HG03097 (cell line): ENCODE measurements around the gene COL21A1.
"Not testable (repeated sequence)": the region's sequence is repeated elsewhere in the genome, so short reads cannot be mapped to it uniquely, and the experiment has no call there.

Source experiments
- ATAC-seq: cut with Tn5 transposase; IDR thresholded peaks from one replicate; pipeline ENCODE4 v1.9.1; 2021; ENCODE audit not compliant: unreplicated experiment, low FRiP score

The COL21A1 gene

GRCh38 chr6:56246881-56247653, at the start of gene COL21A1:
Gene COL21A1 (minus strand): TSS chr6:56247580. CDS start chr6:56182618, 64,962 bp downstream.
- no peak for ATAC-seq

DNA sequence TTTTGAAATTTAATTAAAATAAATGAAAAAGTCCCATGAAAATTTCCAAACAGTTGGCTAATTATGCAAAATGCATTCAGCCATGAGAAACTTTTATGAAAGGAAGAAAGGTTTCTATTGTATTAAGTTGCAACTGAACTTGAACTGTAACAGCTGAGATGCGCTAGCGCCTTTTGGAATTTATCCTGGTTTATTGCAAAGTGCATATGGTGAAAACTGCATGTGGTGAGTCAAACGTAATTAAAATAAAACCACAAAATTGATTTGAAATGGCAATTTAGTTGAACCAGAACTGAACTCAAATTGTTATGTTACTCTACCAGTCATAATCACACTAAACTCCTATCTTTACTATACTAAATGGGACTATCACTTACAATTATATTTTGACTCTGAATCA, 46.4 kb upstream of the COL21A1 start:
- ATAC-seq: no peak

- ATAC-seq: no peak
These were observed 45.3 kb upstream of the COL21A1 start for GRCh38 chr6:56292505-56293181.

GRCh38 chr6:56291302-56291917, 44.0 kb upstream of the COL21A1 start:
- no peak for ATAC-seq

DNA sequence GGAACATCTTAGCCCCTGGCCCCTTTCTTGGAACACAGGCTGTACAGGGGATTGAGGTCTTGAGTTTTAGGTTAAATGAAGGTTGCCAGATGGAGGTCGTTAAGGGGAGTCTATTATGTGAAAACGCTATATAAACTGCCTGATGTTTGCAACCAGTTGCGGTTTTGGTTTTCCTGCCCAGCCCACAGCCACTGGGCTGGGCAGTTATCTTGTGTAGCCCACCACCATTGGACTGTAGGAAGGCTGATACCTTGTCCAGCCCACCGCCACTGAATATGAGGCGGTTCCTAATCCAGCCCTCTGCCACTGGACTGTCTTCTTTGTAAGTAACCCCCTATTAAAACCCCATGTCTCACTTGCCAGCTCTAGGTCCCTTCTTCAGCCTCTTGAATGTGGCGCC, 42.3 kb upstream of the COL21A1 start:
- ATAC-seq: no peak

- ATAC-seq: no peak
These were observed 41.0 kb upstream of the COL21A1 start for GRCh38 chr6:56288347-56288746.

DNA sequence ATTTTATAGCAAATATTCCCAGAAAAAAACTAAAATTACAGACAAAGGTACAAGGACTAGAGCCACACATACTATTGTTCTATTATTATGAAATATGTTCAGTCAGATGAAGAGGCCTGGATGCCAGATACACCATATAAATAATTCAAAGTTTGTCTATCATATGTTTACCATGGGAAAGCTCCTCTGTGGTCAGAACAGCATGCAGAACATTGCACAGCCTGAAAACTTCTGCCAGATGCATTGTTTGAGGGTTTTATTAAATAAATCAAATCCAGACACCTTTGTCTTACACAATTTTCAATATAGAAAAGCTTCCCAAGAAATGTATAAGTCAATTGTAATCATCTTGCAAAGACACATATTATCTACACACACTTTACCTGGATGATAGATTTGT, 35.0 kb upstream of the COL21A1 start:
- ATAC-seq: no peak

- no peak for ATAC-seq
These were observed 32.7 kb upstream of the COL21A1 start for GRCh38 chr6:56280126-56280525.

DNA sequence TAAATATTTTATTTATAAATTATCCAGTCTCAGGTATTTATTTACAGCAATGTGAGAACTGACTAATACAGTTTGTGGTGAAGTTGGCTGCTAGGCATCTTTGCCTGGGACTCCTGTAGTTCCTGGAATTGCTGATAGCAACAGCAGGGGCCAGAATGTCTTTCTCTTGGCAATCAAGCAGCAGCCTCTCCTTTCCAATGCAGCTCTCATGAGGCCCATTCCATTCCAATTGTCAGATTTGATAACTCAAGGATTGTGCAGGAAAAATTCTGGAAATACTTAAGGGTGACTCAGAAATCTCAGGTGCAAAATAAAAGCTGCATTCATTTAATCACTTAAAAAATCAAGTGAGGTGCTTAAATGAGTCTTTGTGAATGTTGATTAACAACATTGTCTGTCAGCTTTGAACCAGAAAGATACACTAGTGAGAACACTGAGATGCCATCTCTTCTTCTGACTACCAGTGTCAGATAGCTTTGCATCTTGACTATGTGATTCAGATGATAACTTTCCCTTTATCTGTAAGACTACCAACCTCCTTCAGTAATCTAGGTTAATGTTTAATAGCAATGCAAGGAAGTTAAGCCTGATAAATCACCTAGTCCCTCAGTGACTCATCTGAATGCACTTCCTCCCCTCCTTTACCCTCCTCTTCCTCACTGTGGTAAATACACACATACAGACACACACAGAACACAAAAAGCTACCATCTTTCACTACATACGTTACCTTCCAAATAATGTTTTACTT, 32.1 kb upstream of the COL21A1 start:
- peak; percentile 77 for ATAC-seq

GRCh38 chr6:56278171-56278591, 30.8 kb upstream of the COL21A1 start:
- no peak for ATAC-seq

DNA sequence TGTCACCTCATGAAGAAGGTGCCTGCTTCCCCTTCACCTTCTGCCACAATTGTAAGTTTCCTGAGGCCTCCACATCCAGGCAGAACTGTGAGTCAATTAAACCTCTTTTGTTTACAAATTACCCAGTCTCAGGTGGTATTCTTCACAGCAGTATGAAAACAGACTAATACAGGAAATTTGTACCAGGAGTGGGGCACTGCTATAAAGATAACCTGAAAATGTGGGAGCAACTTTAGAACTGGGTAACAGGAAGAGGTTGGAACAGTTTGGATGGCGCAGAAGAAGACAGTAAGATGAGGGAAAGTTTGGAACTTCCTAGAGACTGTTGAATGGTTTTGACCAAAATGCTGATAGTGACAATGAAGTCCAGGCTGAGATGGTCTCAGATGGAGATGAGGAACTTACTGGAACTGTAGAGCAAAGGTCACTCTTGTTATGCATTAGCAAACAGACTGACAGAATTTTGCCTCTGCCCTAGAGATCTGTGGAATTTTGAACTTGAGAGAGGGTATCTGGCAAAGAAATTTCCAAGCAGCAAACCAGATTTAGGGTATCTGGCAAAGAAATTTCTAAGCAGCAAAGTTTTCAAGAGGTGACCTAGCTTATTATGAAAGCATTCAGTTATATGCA, 23.5 kb upstream of the COL21A1 start:
- no peak for ATAC-seq

- no peak for ATAC-seq
These were observed 20.9 kb upstream of the COL21A1 start for GRCh38 chr6:56268266-56268665.

GRCh38 chr6:56266011-56266410, 18.6 kb upstream of the COL21A1 start:
- ATAC-seq: no peak

DNA sequence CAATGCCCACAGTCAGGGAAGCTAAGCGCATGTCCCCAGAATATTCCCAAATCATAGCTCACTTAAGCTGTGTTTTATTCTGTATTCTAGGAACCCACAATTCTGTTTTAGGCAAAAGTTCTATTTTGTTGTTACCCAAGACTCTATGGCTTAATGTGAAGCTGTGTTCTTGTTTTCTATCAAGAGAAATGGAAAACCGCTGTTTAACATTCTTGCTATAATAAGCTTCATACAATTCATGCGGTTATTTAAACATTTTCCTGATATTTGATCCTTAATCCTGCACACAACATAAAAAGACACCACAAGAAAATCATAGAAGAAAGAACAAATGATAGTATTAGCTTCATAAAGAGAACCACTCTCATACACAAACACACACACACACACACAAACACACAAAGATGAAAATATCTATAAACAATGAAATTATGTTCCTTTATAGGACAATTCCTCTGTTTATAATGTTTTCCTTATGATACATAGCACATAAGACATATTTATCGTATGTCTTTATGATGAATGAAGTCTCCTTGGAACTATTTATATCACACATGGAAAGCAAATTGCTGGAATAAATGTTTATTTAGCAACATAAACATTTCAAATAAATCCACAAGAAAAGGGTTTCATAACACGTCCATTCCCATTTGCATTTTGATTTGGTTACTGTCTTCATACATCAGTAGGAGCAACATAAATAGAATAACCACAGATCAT, 16.4 kb upstream of the COL21A1 start:
- no peak for ATAC-seq

- not testable (repeated sequence) for ATAC-seq
These were observed 13.2 kb upstream of the COL21A1 start for GRCh38 chr6:56260593-56260992.

GRCh38 chr6:56259234-56260077, 12.1 kb upstream of the COL21A1 start:
- no peak for ATAC-seq

- ATAC-seq: no peak
These were observed 8.0 kb upstream of the COL21A1 start for GRCh38 chr6:56255349-56255748.

DNA sequence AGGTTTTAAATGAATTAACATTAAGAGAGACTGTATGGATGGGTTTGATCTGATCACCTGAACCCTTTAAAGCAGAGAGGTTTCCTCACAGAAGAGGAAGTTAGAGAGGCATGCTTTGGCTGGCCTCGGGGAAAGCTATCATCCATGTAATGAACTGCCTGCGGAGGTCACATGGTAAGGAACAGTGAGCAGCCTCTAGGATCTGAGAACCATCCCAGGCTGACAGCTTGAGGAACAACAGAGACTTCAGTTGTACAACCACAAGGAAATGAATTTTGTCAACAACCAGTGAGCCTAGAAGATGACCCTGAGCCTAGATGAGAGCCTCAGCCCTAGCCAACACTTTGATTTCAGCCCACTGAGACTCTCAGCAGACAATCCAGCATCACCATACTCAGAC, 2.9 kb upstream of the COL21A1 start:
- ATAC-seq: no peak

GRCh38 chr6:56247654-56248122, 308 bp upstream of the COL21A1 start:
- ATAC-seq: no peak
